ENCODE measurements around the gene B3GNT4.
"Not testable (repeated sequence)": the region's sequence is repeated elsewhere in the genome, so short reads cannot be mapped to it uniquely, and the experiment has no call there.

The B3GNT4 gene

GRCh38 chr12:122225683-122226365, 22.3 kb downstream of the B3GNT4 start, which contains the start of gene DIABLO:
Gene DIABLO, minus strand, starts transcription at chr12:122226052. Its CDS starts 38 bp downstream, at chr12:122226014.
- peak; percentile 100 for DNase-seq

GRCh38 chr12:122226366-122227125, 23.0 kb downstream of the B3GNT4 start:
- DNase-seq: no peak

- DNase-seq: peak; percentile 40
Observed at GRCh38 chr12:122227341-122227740, 23.8 kb downstream of the B3GNT4 start.

GRCh38 chr12:122228092-122228491, 24.6 kb downstream of the B3GNT4 start:
- no peak for DNase-seq

GRCh38 chr12:122230798-122231197, 27.3 kb downstream of the B3GNT4 start:
- no peak for DNase-seq

GRCh38 chr12:122232691-122233090, 29.2 kb downstream of the B3GNT4 start:
- no peak for DNase-seq

- no peak for DNase-seq
Observed at GRCh38 chr12:122235741-122236140, 32.2 kb downstream of the B3GNT4 start.

GRCh38 chr12:122238861-122239260, 35.4 kb downstream of the B3GNT4 start:
- DNase-seq: no peak

- peak; percentile 24 for DNase-seq
Observed at GRCh38 chr12:122243965-122244364, 40.5 kb downstream of the B3GNT4 start.

- DNase-seq: peak; percentile 30
Observed at GRCh38 chr12:122244565-122245371, 41.3 kb downstream of the B3GNT4 start.

GRCh38 chr12:122245553-122245952, 42.0 kb downstream of the B3GNT4 start:
- DNase-seq: no peak

- no peak for DNase-seq
Observed at GRCh38 chr12:122250047-122250446, 46.5 kb downstream of the B3GNT4 start.

GRCh38 chr12:122250536-122250935, 47.0 kb downstream of the B3GNT4 start:
- DNase-seq: no peak

- DNase-seq: not testable (repeated sequence)
Observed at GRCh38 chr12:122258462-122258861, 55.0 kb downstream of the B3GNT4 start.
